Nephron (organoid): ENCODE results near the gene ARHGAP26.

Experiments
- H3K27ac Mint-ChIP-seq, 3 experiments: 2 replicates each; pipeline ENCODE4 v1.8.0; 2020; ENCODE audit warnings: mixed read lengths in 3 of 3, mild to moderate bottlenecking in 2 of 3, moderate library complexity in 1 of 3
- H3K27me3 Mint-ChIP-seq: 2 replicates; pipeline ENCODE4 v1.8.0; 2021; ENCODE audit warnings: low read depth, mild to moderate bottlenecking, moderate library complexity, mixed read lengths
- H3K36me3 Mint-ChIP-seq: 2 replicates; pipeline ENCODE4 v1.8.0; 2020; ENCODE audit warnings: low read depth, mixed read lengths
- H3K4me1 Mint-ChIP-seq: 2 replicates; pipeline ENCODE4 v1.8.0; 2020; ENCODE audit warnings: mixed read lengths
- H3K4me3 Mint-ChIP-seq, 3 experiments: 2 replicates each; pipeline ENCODE4 v1.8.0; 2020; ENCODE audit warnings: mild to moderate bottlenecking in 3 of 3, mixed read lengths in 3 of 3, moderate library complexity in 2 of 3
- H3K9me3 Mint-ChIP-seq: 2 replicates; pipeline ENCODE4 v1.8.0; 2020; ENCODE audit warnings: mixed read lengths
- CTCF ChIP-seq, 3 experiments: fragments of 200-600 bp; sonication (generic); IDR thresholded peaks; one replicate each; pipeline ENCODE4 v1.5.0; 2021; ENCODE audit warnings: antibody characterized with exemption in 3 of 3; ENCODE audit not compliant: unreplicated experiment in 3 of 3

The ARHGAP26 gene

GRCh38 chr5:143207563-143208364 is 437.6 kb downstream of the ARHGAP26 start:
- peaks cover 6% of the 10 kb centered on the region for H3K27me3 Mint-ChIP-seq
- H3K4me3 Mint-ChIP-seq: peak overlapping the region in 2 of 3 experiments; percentile 19 to 60
- H3K9me3 Mint-ChIP-seq: no peaks in the 10 kb centered on the region
- TF ChIP-seq CTCF (IDR thresholded peaks at IDR 0.05; ENCODE audit: unreplicated experiment in 3 of 3): no peak
- H3K36me3 Mint-ChIP-seq: no peaks in the 10 kb centered on the region
- H3K4me1 Mint-ChIP-seq: peaks cover 51% of the 10 kb centered on the region
- H3K27ac Mint-ChIP-seq: peak overlapping the region; percentile 88 to 97 (median 95)

GRCh38 chr5:143208365-143208641 is 438.1 kb downstream of the ARHGAP26 start:
- H3K36me3 Mint-ChIP-seq: no peaks in the 10 kb centered on the region
- no peak for TF ChIP-seq CTCF (IDR thresholded peaks at IDR 0.05; ENCODE audit: unreplicated experiment in 3 of 3)
- no peaks in the 10 kb centered on the region for H3K9me3 Mint-ChIP-seq
- peaks cover 6% of the 10 kb centered on the region for H3K27me3 Mint-ChIP-seq
- peaks cover 55% of the 10 kb centered on the region for H3K4me1 Mint-ChIP-seq
- peak overlapping the region in 1 of 3 experiments; percentile 60 for H3K4me3 Mint-ChIP-seq
- H3K27ac Mint-ChIP-seq: peak overlapping the region; percentile 88 to 97 (median 95)

GRCh38 chr5:143208781-143209510 is 438.8 kb downstream of the ARHGAP26 start:
- Mint-ChIP-seq H3K36me3 (no peaks in the 10 kb centered on the region), H3K27ac (peak overlapping the region in 2 of 3 experiments; percentile 95 to 97), H3K4me1 (peaks cover 61% of the 10 kb centered on the region), H3K4me3 (no peak overlapping the region), H3K9me3 (no peaks in the 10 kb centered on the region), H3K27me3 (peaks cover 6% of the 10 kb centered on the region)
- TF ChIP-seq CTCF (IDR thresholded peaks at IDR 0.05; ENCODE audit: unreplicated experiment in 3 of 3): no peak

GRCh38 chr5:143209881-143210395 is 439.8 kb downstream of the ARHGAP26 start:
- H3K27me3 Mint-ChIP-seq: peaks cover 9% of the 10 kb centered on the region
- peaks cover 67% of the 10 kb centered on the region for H3K4me1 Mint-ChIP-seq
- no peak overlapping the region for H3K27ac Mint-ChIP-seq
- TF ChIP-seq CTCF (IDR thresholded peaks at IDR 0.05; ENCODE audit: unreplicated experiment in 3 of 3): no peak
- H3K4me3 Mint-ChIP-seq: no peak overlapping the region
- no peaks in the 10 kb centered on the region for H3K36me3 Mint-ChIP-seq
- H3K9me3 Mint-ChIP-seq: no peaks in the 10 kb centered on the region

GRCh38 chr5:143210576-143210975 is 440.4 kb downstream of the ARHGAP26 start:
- no peaks in the 10 kb centered on the region for H3K9me3 Mint-ChIP-seq
- no peaks in the 10 kb centered on the region for H3K36me3 Mint-ChIP-seq
- peaks cover 9% of the 10 kb centered on the region for H3K27me3 Mint-ChIP-seq
- H3K4me3 Mint-ChIP-seq: no peak overlapping the region
- TF ChIP-seq CTCF (IDR thresholded peaks at IDR 0.05; ENCODE audit: unreplicated experiment in 3 of 3): no peak
- peaks cover 67% of the 10 kb centered on the region for H3K4me1 Mint-ChIP-seq
- H3K27ac Mint-ChIP-seq: peak overlapping the region in 1 of 3 experiments; percentile 20
